TTC549 (cell line): Measurements from ENCODE around the gene BBS9.
"Not testable (repeated sequence)": the region's sequence is repeated elsewhere in the genome, so short reads cannot be mapped to it uniquely, and the experiment has no call there.

Experiments
- FAIRE-seq: peaks from 2 replicates; lab custom pipeline; 2012; peaks lifted over from hg19 to GRCh38; lab: Jason Lieb, UNC

Gene BBS9

DNA sequence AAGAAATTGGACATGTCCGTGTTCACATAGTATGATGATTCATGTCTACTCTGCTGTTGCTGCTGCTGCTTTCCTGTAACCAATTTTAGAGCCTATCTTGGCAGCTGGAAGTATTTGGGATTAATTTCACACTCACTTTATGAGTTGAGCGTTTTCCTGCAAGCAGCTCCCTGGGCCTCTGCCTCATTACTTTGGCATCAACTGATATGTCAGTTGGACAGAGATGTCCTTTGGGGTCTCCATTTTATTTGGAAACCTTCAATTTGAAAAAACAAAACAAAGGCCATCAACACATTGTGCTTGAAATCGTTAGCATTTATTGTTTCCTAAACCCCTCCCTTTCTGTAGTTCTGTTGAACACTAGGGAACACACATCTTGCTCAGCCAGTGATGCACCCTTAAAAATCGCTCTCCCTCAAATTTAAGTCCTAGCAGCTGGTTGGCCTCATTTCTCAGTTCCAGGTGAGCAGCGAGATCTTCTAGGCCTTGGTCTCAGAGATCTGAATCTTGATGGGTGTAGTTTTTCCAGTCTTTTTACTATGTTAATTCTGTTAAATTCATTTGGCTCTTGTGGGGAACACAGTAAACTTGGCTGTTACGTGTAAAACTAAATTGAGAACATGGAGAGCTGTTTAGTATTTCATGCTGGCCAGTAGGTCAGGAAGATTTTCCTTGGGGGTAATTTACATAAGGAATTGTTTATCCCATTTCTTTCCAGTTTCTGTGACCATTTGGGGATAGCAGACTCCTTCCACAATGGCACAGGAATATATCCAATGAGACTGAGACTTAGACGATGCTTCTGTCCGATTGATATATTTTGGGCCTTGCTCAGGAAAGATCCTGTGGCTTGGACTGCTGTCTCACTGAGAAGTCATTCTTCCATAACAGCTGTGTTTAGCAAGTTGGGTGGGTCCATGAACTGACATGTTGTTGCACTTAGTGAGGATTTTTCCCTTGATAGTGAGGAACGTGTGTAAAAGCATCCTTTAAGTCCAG, 371.6 kb downstream of the BBS9 start:
- FAIRE-seq = no peak

- FAIRE-seq = no peak
Measured at GRCh38 chr7:33503014-33503413, 373.6 kb downstream of the BBS9 start.

GRCh38 chr7:33503736-33504135, 374.4 kb downstream of the BBS9 start:
- FAIRE-seq = no peak

GRCh38 chr7:33504266-33504665, 374.9 kb downstream of the BBS9 start:
- no peak for FAIRE-seq

GRCh38 chr7:33509206-33509605, 379.8 kb downstream of the BBS9 start:
- no peak for FAIRE-seq

- no peak for FAIRE-seq
Measured at GRCh38 chr7:33511778-33512177, 382.4 kb downstream of the BBS9 start.

DNA sequence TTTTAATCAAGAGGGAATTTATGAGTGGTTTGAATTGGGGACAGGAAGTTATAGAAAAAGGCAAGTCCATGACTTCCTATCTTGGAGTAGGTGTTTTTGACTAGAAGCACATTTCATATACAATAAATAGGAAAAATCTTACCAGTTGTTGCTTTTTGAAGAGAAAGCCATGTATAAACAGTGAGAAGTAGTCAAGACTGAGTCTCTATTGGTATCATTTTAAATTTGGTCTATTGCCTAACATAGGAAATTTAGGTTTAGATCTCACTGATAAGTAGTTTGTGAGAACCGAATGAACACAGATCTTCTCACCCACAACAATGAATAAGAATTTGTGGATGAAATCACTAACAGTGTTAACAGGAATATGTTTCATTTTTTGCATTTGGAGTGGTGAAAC, 387.2 kb downstream of the BBS9 start:
- no peak for FAIRE-seq

DNA sequence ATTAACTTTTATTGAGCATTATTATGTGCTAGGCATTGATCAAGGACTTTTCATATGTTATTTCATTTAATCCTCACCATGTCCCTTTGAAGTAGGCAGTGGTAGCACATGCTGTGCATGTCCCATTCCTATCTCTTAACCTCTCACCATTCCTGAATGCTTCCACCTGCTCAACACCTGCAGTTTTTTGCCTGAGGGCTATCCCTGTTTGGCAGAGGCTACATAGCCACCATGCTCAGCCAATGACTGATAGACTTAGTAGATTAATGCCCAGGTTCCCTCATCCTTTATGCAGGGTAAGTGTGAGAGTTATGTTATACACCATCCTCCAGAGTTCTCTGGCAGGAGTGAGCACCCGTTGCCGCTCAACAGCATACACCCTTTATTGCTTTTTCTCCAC, 387.8 kb downstream of the BBS9 start:
- no peak for FAIRE-seq

DNA sequence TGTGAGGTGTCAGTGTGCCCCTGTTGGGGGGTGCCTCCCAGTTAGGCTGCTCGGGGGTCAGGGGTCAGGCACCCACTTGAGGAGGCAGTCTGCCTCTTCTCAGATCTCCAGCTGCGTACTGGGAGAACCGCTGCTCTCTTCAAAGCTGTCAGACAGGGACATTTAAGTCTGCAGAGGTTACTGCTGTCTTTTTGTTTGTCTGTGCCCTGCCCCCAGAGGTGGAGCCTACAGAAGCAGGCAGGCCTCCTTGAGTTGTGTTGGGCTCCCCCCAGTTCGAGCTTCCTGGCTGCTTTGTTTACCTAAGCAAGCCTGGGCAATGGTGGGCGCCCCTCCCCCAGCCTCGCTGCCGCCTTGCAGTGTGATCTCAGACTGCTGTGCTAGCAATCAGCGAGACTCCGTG, 397.6 kb downstream of the BBS9 start:
- FAIRE-seq = not testable (repeated sequence)

DNA sequence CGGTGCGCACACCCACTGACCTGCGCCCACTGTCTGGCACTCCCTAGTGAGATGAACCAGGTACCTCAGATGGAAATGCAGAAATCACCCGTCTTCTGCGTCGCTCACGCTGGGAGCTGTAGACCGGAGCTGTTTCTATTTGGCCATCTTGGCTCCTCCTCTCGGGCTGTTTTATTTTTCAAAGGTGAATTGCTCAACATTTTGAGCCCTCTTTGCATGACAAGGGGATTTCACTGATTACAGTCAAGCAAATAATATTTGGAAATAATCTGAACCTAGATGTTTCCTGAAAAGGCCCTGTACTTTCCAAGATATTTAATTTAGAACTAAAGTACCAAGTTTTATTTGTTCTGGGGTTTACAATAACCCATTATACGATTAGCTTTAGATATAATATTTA, 398.2 kb downstream of the BBS9 start:
- FAIRE-seq = not testable (repeated sequence)

GRCh38 chr7:33529070-33529469, 399.7 kb downstream of the BBS9 start:
- FAIRE-seq = no peak

- no peak for FAIRE-seq
Measured at GRCh38 chr7:33530664-33531063, 401.3 kb downstream of the BBS9 start.

GRCh38 chr7:33531888-33532287, 402.5 kb downstream of the BBS9 start:
- FAIRE-seq = no peak

- no peak for FAIRE-seq
Measured at GRCh38 chr7:33534833-33535232, 405.5 kb downstream of the BBS9 start.

- FAIRE-seq = no peak
Measured at GRCh38 chr7:33535989-33536388, 406.6 kb downstream of the BBS9 start.

DNA sequence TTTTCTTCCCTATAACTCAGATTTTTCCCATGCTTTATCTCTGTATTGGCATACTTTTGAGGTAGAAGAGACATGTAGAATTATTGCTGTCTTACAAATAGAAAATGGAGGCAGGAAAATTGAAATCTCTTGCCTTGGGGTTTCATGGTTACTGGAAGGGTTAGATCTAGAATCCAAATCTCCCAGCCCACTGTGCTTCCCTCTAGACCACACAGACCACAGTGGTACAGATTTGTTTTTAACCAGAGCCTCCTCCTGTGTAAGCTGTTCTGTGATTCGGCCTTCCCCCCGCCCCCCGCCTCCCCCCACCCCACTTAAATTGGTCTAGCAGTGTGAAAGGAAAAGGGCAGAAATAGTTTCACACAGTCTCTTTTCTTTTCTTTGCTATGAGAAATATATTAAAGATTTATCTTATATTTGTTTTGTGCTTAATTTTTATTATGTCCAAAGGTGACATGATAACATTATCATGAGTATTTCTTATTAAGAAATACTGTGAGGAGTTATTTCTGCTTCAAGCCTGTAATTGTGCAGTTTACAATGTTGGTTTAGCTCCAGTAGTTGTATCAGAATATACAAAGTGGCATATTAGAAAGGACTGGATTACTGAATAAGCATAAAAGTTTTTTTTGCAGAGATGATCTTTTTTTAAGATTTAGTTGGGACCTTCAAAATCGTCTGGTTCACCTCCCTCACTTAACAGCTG, 407.2 kb downstream of the BBS9 start:
- no peak for FAIRE-seq

GRCh38 chr7:33537104-33537477, 407.7 kb downstream of the BBS9 start:
- FAIRE-seq = no peak

DNA sequence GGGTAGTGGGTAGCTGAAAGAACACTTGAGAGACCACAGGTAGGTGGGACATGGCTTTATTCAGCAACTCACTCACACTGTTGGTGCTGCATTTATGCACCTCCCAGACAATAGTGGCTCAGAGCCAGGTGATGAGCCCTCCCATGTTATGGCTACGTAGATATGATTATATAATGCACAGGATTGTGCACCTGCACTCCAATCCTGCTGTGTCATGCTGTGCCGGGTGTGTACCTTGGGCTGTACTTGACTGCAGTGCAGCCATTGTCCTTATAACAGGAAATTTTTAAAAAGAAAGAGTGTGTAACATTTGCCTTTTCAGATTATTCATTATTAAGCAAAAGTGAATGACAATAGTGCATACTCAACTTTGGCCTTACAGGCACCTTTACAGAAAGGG, 409.8 kb downstream of the BBS9 start:
- FAIRE-seq = no peak

- FAIRE-seq = no peak
Measured at GRCh38 chr7:33539659-33540400, 410.5 kb downstream of the BBS9 start.

DNA sequence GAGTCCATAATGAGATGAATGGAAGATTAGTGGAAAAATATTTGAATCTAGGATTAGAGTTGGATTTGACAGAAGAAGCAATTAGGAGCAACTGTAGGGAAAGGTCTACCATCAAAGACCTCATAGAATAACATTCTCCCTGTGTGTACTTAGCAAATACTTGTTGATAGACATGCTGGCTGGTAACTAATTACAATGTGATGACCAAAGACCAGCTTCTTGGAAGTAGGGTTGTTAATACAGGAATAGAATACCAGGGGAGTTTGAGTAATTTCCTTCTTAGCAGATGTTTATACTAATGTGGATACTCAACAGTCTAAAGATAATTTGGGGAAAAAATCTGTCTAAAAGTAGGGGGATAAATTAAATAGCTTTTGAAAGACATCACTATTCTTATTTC, 418.5 kb downstream of the BBS9 start:
- no peak for FAIRE-seq

DNA sequence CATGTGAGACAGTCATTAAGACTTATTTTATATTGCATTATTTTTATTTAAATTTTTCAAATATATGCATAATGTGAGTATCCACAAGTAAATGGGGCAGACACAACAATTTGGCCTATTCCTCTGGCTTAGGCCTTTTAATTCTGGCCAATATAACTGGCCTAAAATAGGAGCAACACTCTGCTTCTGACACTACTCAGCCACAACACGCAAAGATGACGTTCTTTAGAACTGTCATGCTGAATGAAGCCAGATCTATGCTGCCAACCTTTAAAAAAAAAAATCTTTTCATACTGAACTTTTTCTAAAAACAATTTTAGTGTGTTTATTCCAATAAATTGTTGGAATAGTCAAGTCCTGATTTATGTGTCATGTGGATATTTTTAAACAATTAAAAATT, 421.0 kb downstream of the BBS9 start:
- FAIRE-seq = no peak

DNA sequence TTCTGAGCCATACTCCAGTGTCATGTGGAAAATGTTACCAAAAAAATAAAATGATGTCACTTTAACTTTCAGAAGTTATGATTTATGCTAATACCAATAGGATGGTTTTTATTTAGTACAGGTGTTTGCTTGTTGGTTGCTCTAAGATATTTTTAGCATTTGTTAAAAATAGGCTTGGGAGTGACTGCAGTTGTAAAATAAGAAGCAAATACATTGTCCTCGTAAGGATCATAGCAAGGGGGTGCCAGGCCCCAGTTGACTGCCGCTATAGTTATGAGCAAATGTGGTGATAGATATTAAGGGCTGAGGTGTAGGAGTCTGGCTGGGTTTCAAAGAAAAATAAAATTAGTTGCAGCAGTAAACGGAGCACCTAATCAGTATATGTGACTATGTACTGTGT, 421.6 kb downstream of the BBS9 start:
- no peak for FAIRE-seq

GRCh38 chr7:33554046-33554445, 424.7 kb downstream of the BBS9 start:
- FAIRE-seq = no peak
